ENCODE measurements around the gene PNPT1. TPM values are rescaled to one million over a fixed set of nuclear protein-coding genes. Genes with fewer than 3 reads are reported as not detected.
A peak's percentile ranks its signal among the peaks of the same experiment; 100 is the strongest.
"Not testable (repeated sequence)": the region's sequence is repeated elsewhere in the genome, so short reads cannot be mapped to it uniquely, and the experiment has no call there.

Gene PNPT1
- total RNA-seq (2014; rRNA removed; shearing (Covaris generic)) = 37.5 and 45.2 TPM in 2 replicates

DNA sequence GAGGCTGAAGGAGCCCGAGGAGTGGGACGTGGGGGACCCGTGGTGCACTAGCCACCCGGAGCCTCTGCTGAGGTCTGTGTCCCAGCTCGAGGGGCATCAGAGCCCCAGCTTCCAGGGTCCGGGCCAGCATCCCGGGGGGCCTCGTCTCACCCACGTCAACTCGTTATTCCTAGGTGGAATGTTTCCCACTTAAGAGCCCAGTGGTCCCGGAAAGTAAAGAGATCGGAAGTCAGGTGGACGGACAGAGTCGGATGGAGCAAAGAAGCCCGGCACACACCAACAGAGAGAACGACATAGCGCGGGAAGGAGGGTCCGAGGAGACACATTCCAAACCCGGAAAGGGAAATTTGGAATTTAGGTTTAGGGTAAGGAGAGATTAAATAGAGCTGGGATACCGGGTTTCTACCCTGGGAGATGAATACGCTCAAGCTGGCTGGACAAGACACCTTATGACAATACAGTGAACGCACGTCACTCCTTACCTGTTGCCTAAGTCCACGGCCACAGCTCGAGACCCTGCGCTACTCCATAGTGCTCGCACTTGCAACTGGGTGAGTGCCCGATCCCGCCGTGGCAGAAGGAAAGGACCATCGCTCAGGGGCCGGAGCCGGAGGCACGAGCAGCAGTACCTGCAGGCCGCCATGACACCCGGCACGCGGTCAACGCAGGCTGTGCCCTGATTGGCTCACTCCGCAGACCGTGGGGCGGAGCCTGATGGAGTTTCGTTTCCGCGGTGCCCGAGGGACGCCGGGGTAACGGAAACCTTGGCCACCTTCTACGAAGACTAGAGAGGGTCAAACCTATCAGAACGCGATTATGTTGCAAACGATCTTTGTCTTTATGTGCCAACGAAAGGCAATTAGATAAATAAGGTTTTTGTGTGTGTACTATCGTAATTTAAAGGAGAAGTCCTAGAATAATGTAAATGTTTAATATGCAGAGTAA lies at the start of gene PNPT1:
PNPT1 (minus strand) TSS at position 664 of the 945 bp plus-strand sequence; CDS start at position 643, 21 bp downstream.
- H3K36me3 ChIP-seq (replicated peaks; ENCODE audit: control insufficient read depth, insufficient read depth, low read length) = no peaks in the 10 kb centered on the region

DNA sequence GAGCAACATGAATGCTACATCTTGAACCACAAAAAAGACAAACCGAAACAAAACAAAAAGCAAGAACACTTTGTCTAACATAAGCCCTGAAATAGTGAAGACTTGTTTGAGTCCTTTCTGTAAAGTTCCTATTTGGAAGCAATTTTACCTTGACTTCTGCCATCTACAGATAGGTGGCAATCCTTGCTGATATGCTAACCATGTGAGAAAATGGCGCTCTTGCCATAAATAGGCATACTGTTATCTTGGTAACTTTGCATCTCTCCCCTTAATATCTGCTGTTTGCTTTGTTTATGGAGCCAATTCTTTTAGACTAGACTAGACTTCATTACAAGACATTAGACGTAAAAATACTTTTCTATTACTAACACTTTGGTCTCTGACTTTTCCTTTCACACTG lies 49.4 kb upstream of the PNPT1 start:
- Histone ChIP-seq H3K4me3 (ENCODE audit: insufficient read depth, low read depth, low read length) (no peak overlapping the region), H3K27me3 (ENCODE audit: control insufficient read depth, insufficient read depth, low read length) (no peaks in the 10 kb centered on the region), H3K36me3 (replicated peaks; ENCODE audit: control insufficient read depth, insufficient read depth, low read length) (no peaks in the 10 kb centered on the region)
- no peak for DNase-seq

More for the DNA sequence above, at the start of gene PNPT1:
- DNase-seq = peak; percentile 96
- Histone ChIP-seq H3K27me3 (ENCODE audit: control insufficient read depth, insufficient read depth, low read length) (no peaks in the 10 kb centered on the region), H3K4me3 (ENCODE audit: insufficient read depth, low read depth, low read length) (peak within 1 kb of the TSS; percentile 99)

DNA sequence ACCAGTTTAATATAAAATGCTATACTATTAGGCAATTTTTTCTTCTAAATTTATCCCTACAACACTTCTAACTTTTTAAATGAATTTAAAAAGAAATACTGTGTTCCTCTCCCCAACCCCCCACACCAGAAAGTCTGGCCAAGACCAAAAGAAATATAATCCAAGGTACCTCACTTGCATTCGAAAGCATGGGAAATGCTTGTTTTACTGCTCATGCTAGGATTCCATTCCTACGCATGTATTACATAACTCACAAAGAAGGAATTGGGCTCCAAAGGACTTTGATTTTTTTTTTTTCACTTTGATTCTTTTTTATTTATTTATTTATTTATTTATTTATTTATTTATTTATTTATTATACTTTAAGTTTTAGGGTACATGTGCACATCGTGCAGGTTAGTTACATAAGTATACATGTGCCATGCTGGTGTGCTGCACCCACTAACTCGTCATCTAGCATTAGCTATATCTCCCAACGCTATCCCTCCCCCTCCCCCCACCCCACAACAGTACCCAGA lies 42.4 kb upstream of the PNPT1 start:
- not testable (repeated sequence) for H3K36me3 ChIP-seq (replicated peaks; ENCODE audit: control insufficient read depth, insufficient read depth, low read length); H3K4me3 ChIP-seq (ENCODE audit: insufficient read depth, low read depth, low read length); H3K27me3 ChIP-seq (ENCODE audit: control insufficient read depth, insufficient read depth, low read length); DNase-seq

DNA sequence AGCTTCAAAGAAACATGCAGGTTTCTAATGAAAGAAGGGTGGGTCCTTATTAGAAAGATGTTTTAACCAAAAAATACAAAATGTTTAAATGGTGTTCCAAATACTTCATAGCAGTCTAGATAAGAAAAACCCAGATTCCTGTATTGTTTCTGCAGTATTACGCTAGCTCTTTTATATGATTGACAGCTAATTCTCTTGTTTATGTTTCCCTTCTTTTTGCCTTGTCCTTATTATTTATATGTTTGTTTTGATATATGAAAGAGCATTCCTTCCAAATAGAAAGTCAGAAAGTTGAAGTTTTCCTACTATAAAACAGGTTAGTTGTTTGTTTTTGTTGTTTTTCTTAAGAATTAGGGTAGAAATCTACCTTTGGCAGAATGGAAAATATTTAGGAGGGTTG lies 41.1 kb upstream of the PNPT1 start:
- Histone ChIP-seq H3K4me3 (ENCODE audit: insufficient read depth, low read depth, low read length) (no peak overlapping the region), H3K36me3 (replicated peaks; ENCODE audit: control insufficient read depth, insufficient read depth, low read length) (no peaks in the 10 kb centered on the region), H3K27me3 (ENCODE audit: control insufficient read depth, insufficient read depth, low read length) (no peaks in the 10 kb centered on the region)
- no peak for DNase-seq

DNA sequence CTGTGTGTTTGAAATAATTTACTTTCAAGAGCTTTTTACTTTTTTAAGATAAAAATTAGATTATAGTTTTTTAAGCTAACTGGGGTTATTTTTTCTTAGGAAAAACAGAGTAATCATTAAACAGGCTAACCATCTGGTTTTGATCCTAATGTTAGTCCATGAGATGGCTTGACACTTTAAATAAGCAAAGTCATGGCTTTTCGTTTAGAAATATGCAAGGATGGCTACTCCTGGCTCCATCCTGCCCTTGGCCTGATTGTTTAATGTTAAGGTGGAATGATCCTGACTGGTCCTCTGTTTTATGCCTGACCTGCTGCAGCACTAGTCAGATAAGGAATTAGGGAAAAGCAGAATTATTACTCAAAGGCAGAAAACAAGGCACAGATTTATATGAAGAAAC lies 39.7 kb upstream of the PNPT1 start:
- H3K27me3 ChIP-seq (ENCODE audit: control insufficient read depth, insufficient read depth, low read length) = no peaks in the 10 kb centered on the region
- no peak overlapping the region for H3K4me3 ChIP-seq (ENCODE audit: insufficient read depth, low read depth, low read length)
- no peaks in the 10 kb centered on the region for H3K36me3 ChIP-seq (replicated peaks; ENCODE audit: control insufficient read depth, insufficient read depth, low read length)
- no peak for DNase-seq

DNA sequence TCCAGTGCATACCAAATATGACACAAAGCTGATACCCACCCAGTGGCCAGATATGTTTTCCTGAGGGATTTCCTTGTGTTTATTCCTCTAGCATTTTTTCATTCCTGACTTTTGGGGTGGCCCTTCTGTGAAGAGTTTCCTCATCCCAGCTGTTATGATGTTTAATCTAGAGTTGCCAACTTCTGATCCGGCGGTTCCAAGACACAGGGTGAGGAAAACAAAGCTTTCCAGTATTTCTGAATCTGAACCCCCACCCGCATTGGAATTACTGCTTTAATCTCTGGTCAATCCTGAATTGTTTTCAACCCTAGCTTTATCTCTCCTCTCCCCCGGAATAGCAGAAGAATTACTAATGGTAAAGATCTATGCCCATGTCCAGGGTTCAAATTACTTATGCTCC lies 39.2 kb upstream of the PNPT1 start:
- no peaks in the 10 kb centered on the region for H3K36me3 ChIP-seq (replicated peaks; ENCODE audit: control insufficient read depth, insufficient read depth, low read length)
- no peak for DNase-seq
- no peaks in the 10 kb centered on the region for H3K27me3 ChIP-seq (ENCODE audit: control insufficient read depth, insufficient read depth, low read length)
- no peak overlapping the region for H3K4me3 ChIP-seq (ENCODE audit: insufficient read depth, low read depth, low read length)

DNA sequence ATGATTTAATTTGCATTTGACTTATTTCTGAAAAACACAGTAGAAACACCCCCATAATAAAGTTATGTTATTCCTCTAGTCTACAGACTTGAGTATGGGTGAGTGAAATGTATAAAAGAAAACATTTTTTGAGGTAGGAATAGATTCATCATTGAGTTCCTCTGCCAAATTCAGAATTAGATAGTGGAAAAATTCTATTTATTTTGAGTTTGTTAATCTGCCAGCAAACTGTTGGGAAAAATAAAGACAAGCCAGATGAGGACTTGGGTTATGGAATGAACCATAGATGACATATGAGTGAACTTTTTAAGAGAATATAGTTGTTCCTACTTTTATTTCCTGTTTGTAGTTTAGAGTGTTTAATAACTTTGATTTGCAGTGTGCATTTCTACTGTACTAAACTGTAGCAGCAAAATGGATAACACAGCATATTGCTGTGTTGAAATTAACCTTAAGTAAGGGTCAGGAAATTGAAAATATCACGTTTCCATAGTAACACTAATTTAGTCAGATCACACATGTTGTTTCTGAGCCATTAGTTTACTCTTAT lies 35.6 kb upstream of the PNPT1 start:
- Histone ChIP-seq H3K36me3 (replicated peaks; ENCODE audit: control insufficient read depth, insufficient read depth, low read length) (no peaks in the 10 kb centered on the region), H3K27me3 (ENCODE audit: control insufficient read depth, insufficient read depth, low read length) (no peaks in the 10 kb centered on the region), H3K4me3 (ENCODE audit: insufficient read depth, low read depth, low read length) (no peak overlapping the region)
- DNase-seq = no peak

DNA sequence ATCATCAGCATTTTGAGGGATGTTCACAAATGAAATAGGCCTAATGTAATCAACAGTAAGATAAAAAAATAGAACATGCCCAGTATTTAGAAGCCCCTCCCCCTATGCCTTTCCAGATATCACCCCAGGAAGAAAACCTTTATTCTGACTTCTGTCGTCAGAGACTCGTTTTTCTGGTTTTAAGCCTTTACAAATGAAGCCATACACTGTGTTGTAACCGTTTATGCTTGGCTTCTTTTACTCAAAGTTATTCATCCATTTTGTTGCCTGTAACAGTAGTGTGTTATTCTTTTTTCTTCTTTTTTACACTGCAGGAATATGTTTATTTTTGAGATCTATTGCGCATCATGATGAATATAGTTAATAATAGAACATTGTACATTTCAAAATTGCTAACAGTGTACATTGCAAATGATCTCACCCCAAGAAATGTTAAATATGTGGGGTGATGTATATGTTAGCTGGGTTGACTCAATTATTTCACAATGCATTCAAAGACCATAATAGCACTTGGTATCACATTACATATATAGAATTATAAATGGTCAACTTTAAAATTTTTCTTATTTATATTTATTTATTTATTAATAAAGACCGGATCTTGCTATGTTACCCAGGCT lies 28.1 kb upstream of the PNPT1 start:
- H3K4me3 ChIP-seq (ENCODE audit: insufficient read depth, low read depth, low read length) = no peak overlapping the region

DNA sequence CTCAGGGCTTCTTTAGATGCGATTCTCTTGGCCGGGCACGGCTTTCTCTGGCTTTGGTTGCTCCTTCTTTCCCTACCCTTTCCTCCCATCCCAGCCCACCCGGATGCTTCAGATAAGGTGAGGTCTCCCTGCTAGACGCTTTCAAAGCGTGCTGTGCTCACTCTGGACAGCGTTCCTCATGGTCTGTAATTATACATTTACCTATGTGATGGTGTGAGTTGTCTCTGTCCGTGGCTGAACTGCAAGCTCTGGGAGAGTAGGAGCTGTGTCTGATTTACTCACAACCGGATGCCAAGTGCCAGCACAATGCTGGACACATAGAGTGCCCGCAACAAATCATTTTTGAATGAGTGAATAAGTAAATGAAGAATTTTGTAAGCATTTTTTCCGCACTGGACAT lies 26.8 kb upstream of the PNPT1 start:
- no peak overlapping the region for H3K4me3 ChIP-seq (ENCODE audit: insufficient read depth, low read depth, low read length)
- no peak for DNase-seq
- no peaks in the 10 kb centered on the region for H3K27me3 ChIP-seq (ENCODE audit: control insufficient read depth, insufficient read depth, low read length)
- H3K36me3 ChIP-seq (replicated peaks; ENCODE audit: control insufficient read depth, insufficient read depth, low read length) = no peaks in the 10 kb centered on the region

More for the DNA sequence above, 28.1 kb upstream of the PNPT1 start:
- Histone ChIP-seq H3K36me3 (replicated peaks; ENCODE audit: control insufficient read depth, insufficient read depth, low read length) (no peaks in the 10 kb centered on the region), H3K27me3 (ENCODE audit: control insufficient read depth, insufficient read depth, low read length) (no peaks in the 10 kb centered on the region)
- DNase-seq = no peak

DNA sequence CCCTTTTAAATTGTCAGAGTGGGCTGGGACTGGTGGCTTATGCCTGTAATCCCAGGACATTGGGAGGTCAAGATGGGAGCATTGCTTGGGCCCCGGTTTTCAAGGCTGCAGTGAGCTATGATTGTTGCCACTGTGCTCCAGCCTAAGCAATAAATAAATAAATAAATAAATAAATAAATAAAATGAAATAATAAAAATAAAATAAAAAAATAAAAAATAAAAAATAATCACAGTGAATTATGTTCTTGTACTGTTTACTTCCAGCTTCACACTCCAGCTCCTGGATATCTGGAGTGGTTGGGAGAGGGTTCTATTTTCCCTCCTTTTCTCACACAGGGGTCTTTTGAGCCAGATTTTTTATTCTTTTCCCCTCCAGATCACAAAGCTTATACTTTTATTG lies 26.2 kb upstream of the PNPT1 start:
- Histone ChIP-seq H3K36me3 (replicated peaks; ENCODE audit: control insufficient read depth, insufficient read depth, low read length) (no peaks in the 10 kb centered on the region), H3K27me3 (ENCODE audit: control insufficient read depth, insufficient read depth, low read length) (no peaks in the 10 kb centered on the region), H3K4me3 (ENCODE audit: insufficient read depth, low read depth, low read length) (no peak overlapping the region)
- DNase-seq = no peak

DNA sequence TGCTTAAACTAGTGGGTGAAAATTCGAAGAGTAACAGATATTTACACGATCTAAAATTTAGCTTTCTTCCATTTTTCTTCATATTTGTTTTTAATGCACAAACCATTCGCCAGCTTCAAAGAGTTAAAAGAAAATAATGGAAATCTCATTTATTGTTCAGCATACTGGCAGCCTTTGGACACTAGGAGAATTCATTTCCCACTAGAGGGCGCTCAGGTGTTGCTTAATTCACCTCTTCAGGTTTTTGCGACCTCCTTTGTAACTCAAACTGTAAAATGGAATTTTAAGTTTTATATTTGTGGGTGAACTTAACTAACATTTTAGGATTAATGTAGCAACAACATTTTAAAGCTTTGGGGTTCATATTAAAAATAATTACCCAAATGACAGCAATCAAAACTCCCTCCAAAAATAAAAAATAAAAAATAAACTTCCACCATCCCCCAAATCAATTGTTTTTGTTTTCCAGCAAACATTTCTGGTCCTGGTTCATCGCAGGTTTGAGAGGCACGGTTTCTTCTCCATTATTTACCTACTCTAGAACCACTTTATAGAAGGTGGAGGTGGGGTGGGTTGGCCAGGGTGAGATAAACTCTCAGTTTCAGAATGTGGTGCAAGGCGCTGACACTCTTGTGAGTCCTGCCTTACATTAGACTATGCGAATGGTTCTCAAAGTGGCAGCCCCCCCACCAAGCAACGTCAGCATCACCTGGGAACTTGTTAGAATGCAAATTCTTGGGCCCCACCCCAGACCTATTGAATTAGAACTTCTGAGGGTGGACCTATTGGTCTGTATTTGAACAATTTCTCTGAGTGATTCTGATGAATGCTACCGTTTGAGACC lies 24.7 kb upstream of the PNPT1 start:
- no peak overlapping the region for H3K4me3 ChIP-seq (ENCODE audit: insufficient read depth, low read depth, low read length)
- H3K36me3 ChIP-seq (replicated peaks; ENCODE audit: control insufficient read depth, insufficient read depth, low read length) = no peaks in the 10 kb centered on the region
- no peak for DNase-seq
- no peaks in the 10 kb centered on the region for H3K27me3 ChIP-seq (ENCODE audit: control insufficient read depth, insufficient read depth, low read length)

DNA sequence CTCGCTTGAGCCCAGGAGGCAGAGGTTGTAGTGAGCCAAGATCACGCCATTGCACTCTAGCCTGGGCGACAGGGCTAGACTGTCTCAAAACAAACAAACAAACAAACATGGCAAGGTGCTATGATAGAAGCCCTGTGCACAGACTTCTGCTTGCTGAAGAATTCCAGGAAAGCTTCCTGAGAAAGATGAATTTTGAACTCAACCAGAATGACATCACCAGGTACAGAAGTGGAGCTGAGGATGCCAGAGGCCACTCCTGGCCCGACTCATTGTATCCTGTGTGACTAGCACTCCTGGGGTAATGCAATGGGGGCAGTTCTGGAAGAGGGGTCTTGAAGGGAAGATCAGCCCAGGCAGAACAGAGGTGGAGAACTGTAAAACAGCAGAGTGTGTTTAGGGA lies 22.0 kb upstream of the PNPT1 start:
- Histone ChIP-seq H3K4me3 (ENCODE audit: insufficient read depth, low read depth, low read length) (no peak overlapping the region), H3K36me3 (replicated peaks; ENCODE audit: control insufficient read depth, insufficient read depth, low read length) (no peaks in the 10 kb centered on the region), H3K27me3 (ENCODE audit: control insufficient read depth, insufficient read depth, low read length) (no peaks in the 10 kb centered on the region)
- DNase-seq = no peak

DNA sequence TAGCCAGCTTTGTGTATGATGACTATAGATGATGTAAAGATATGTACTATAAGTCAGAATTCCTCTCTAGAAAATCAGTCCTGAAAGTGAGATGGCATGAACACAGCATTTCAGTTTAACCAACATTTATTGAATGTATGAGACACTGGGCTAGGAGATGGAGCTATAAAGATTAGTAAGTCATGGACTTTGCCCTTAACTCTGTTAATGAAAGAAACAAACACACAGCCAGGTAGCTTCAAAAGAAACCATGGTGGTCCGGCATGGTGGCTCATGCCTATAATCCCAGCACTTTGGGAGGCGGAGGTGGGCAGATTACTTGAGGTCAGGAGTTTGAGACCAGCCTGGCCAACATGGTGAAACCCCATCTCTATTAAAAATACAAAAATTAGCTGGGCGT lies 21.5 kb upstream of the PNPT1 start:
- H3K4me3 ChIP-seq (ENCODE audit: insufficient read depth, low read depth, low read length); DNase-seq; H3K27me3 ChIP-seq (ENCODE audit: control insufficient read depth, insufficient read depth, low read length); H3K36me3 ChIP-seq (replicated peaks; ENCODE audit: control insufficient read depth, insufficient read depth, low read length): not testable (repeated sequence)

DNA sequence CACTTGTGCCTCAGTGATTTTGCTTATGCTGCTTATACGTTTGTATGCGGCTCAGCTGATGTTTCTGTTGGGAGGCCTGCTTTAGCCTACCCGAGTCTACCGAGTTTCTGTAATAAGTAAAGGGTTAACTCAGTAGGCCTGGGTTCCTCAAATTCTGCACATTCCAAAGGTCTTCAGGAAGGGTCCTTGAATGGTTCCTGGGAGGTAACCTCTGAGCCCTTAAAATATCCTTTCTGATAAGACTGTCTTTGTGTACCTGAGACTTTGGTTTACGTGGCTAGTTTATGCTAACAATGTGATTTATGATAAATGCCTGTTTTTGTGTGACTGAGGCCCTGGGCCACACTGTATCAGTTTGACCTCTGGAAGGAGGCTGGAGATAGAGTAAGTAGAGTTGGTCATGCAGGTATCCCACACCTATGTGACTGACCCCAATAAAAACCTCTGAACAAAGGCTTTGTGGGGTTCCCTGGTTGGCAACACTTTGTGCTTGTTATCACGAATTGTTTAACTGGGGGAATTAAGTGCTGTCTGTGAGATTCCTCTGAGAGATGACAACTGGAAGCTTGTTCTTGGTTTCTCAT lies 18.9 kb upstream of the PNPT1 start:
- Histone ChIP-seq H3K27me3 (ENCODE audit: control insufficient read depth, insufficient read depth, low read length) (no peaks in the 10 kb centered on the region), H3K4me3 (ENCODE audit: insufficient read depth, low read depth, low read length) (no peak overlapping the region), H3K36me3 (replicated peaks; ENCODE audit: control insufficient read depth, insufficient read depth, low read length) (no peaks in the 10 kb centered on the region)
- no peak for DNase-seq

All from H7 (cell line).